ENCODE data around the gene FAM53B.

Gene FAM53B

GRCh38 chr10:124644236-124644635 lies 99.9 kb downstream of the FAM53B start:
- no peak for DNase-seq

DNA sequence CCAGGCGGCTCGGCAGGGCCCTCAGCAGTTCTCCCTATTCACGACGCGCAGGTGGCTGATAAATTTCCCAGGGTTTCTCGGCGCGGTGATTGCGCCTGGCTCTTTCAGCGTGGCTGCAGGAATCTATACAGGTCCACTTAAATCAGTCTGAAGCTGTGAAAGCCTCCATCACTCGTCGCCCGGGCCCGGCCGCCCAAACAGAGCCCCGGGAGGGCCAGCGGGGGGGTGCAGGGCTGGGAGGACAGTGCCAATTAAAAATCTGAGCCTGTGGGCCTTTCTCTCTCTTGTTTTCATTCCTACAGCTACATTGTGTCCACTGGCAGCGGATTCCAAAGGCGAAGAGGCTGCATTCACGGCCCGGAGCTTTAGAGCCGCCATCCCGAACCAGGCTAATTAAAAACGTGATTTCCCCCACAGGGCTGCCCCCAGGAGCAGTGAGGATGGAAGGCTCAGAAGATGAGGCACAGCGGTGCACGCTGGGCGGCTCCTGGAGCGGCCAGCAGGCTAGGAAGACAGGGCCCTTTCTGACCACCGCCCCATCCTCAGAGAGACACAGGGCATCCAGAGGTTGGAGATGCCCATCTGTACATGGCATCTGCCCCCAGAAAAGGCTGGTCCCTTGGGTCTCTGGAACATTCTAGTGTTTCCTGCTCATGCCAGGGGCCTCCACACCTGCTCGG lies 100.7 kb downstream of the FAM53B start:
- DNase-seq, result peak; percentile 12 to 75 (median 51)

DNA sequence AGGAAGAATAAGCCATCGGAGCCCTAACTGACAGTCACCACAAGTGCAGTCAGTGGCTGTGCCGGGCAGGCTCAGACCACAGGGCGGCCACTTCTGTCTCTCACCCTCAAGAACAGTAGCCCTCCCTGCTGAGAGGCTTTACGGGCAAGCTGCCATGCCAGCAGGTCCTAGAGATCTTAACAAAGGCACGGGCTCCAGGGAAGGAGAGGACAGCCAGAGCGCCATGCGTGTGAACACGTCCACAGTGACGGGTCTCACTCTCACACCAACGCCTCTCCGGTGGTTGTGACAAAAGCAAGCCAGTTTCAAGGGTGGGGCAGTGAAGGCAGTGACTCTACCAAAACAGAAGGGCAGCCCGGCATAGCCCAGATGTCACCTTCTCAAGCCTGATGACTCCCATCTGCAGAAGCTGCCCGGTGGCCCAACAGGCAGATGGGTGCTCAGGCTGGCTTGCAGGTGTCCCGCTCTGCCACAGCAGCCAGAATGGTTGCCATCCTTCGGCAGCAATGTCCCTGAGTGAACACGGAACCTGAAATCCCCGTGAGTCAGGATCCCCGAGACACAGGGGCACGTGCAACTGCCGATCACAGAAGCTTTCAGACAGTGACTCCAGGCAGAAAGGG lies 102.0 kb downstream of the FAM53B start:
- DNase-seq, result peak; percentile 25 to 68 (median 54)

GRCh38 chr10:124641282-124642087 lies 102.7 kb downstream of the FAM53B start:
- DNase-seq, result no peak

DNA sequence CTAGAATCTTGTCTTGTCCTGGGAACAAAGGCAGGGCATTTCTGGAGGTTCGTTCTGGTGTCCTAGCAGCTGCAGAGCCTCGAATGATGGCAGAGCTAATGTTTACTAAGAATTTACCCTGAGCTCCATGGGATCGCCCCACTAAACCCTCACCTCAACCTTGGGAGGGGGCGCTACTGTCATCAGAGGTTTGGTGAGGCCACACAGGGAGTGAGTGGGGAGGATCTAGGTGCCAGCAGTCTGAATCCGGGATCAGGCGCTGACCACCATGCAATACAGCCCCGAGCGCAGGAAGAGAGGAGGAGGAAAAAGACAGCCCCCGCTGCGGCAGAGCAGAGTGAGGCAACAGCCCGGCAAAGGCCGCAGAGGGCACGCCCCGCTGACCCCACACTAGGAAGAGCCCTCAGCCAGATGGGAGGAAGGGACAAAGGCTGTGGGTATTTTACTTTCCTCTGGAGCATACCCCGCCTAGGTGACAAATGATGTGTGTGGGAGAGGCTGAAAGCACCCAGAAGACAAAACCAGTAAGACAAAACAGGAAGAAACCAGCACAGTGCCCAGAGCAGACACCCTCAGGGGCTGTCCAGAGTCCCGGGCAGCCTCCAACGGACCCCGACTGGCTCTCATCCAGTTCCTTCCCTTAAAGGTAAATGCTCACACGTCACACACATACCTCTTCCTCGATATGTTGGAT lies 103.5 kb downstream of the FAM53B start:
- DNase-seq, result no peak

DNA sequence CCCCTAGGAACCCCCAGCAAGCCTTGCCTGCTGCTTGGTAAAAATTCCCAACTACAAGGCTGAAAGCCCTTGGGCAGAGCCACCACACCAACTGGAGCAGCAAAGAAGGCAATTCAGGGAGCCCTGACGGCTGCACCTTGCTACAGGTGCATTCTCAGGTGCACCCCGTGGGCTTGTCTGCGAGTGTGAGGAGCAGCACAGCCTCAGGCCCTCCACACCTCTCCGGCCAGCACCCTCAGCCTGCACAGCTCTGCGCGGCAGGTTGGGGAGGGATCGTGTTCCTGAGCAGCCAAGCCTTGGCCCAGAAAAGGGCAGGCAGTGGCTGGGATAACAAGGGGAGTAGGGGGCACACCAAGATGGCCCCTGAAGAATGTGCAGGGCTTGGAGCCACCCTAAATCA lies 104.1 kb downstream of the FAM53B start:
- DNase-seq, result no peak

DNA sequence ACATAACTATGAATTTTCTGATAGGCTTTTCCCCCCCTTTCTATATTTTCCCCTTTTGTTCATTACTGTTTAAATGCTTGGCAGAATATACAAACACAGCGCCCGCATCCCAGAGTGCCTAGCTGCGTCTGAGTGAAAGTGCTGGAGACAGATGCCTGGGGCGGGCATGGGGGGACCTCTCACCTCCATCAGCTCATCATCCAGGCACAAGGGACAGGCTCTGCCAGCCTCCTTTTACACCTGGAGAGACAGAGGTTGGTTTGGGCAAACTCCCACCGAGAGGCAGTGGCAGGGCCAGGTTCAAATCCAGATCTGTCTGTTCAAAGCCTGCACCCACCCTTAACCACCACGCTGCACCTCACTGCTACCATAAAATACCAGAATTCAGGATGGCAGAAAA lies 104.5 kb downstream of the FAM53B start:
- no peak for DNase-seq

GRCh38 chr10:124639206-124639605 lies 105.0 kb downstream of the FAM53B start:
- DNase-seq, result no peak

- no peak for DNase-seq
These were observed 106.4 kb downstream of the FAM53B start for GRCh38 chr10:124637746-124638145.

GRCh38 chr10:124637091-124637700 lies 107.0 kb downstream of the FAM53B start:
- no peak for DNase-seq

- peak in 1 of 3 experiments; percentile 17 for DNase-seq
These were observed 107.7 kb downstream of the FAM53B start for GRCh38 chr10:124636271-124636995.

DNA sequence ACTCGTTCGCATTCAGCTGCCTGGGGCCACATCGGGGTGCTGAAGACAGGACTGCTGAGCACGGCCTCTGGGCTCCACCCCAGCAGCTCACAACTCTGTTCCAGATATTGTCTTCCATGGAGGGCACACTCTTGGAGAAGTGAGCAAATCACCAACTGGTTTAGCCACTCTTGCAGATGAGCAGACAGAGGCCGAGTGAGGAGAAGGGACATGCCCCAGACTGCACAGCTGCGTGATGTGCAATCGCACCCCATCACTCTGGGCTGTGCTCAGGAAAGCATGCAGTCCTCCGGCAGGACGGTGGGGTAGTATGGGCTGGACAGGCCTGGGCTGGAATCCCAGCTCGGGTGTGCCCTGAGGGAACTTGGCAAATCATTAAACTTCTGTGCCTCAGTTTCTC lies 111.6 kb downstream of the FAM53B start:
- DNase-seq, result no peak

GRCh38 chr10:124632064-124632531 lies 112.1 kb downstream of the FAM53B start:
- peak in 2 of 3 experiments; percentile 49 to 71 for DNase-seq

GRCh38 chr10:124630551-124630950 lies 113.6 kb downstream of the FAM53B start:
- no peak for DNase-seq

- DNase-seq, result no peak
These were observed 114.3 kb downstream of the FAM53B start for GRCh38 chr10:124629842-124630241.

GRCh38 chr10:124629415-124629814 lies 114.8 kb downstream of the FAM53B start:
- DNase-seq, result no peak

- DNase-seq, result no peak
These were observed 115.5 kb downstream of the FAM53B start for GRCh38 chr10:124628676-124629021.

- peak in 1 of 3 experiments; percentile 9 for DNase-seq
These were observed 116.1 kb downstream of the FAM53B start for GRCh38 chr10:124627866-124628675.

GRCh38 chr10:124626759-124627380 lies 117.3 kb downstream of the FAM53B start:
- DNase-seq, result peak in 2 of 3 experiments; percentile 21 to 52

DNA sequence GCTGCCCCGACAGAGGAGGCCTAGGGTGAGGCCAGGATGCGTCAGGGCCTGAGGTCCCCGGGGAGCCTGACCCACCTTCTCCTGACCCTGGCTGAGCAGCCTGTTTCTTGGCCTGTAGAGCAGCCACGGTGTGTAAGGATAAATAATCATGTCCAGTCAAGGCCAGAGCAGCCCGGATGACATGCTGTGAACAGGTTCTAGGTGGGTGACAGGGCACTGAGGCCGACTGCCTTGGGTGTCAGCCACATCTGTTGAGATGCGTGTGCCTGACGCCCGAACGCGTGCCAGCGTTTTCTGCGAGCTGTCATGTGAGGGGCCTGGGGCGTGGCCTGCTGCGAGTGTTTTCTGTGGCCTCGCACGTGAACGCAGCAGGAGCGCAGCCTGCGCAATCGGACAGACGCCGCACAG lies 118.3 kb downstream of the FAM53B start:
- no peak for DNase-seq

DNA sequence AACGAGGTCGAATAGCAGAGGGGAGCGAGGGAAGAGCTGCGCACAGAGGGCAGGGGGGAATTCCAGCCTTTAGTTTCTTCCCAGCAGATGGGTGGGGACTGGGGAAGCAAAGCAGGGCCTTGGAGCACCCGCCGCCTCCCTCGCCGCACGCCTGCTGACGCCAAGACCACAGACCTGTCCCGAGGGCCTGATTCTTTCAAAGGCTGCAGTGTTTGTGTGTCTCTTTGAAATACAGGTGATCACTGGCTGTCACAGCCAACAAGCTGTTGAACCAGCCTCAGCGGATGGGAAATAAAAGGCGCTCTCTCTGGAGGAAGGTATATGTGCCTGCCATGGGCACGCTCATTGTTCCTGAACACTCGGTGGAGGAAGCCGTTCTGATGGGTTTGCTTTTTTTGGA lies 119.3 kb downstream of the FAM53B start:
- peak in 2 of 3 experiments; percentile 63 to 65 for DNase-seq
